Measurements from ENCODE around the gene TBCA. TPM values are rescaled to one million over a fixed set of nuclear protein-coding genes. Genes with fewer than 3 reads are reported as not detected.

The TBCA gene
- total and polyA plus RNA-seq, 2 donors (not counting 3 experiments of a cell fraction or from before 2014, with no cell fraction given) = 48.2 to 206 TPM

DNA sequence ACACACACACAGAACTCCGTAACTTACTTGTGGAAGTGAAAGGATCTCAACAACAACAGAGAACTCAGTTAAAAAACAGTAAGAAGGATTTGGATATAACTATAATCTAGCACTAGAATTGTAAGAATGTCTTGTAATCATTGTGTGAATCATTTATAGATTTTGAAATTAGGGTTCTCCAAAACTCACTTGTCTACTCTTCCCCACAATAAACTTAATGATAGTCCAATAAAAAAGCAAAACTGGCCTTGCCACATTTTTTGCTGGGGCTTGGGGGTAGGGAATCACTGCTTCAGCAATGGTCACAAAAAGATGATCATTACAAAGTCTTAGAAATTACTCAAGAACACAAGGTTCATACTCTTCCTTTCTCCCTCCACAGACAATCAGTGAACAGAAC is 8.8 kb downstream of the TBCA start:
- no peak overlapping the region for H3K4me2 ChIP-seq (ENCODE audit: insufficient read depth, low read length)
- H4K20me1 ChIP-seq (replicated peaks; ENCODE audit: control insufficient read depth, extremely low read depth, insufficient read depth, low read length) = peaks cover 15% of the 10 kb centered on the region
- no TSS peak for BruUV-seq (replicated peaks)
- H3K27me3 ChIP-seq (ENCODE audit: control insufficient read depth in 2 of 2, insufficient read depth in 2 of 2, low read length in 2 of 2) = no peaks in the 10 kb centered on the region
- H3K36me3 ChIP-seq (ENCODE audit: control insufficient read depth in 2 of 2, extremely low read depth in 1 of 2, insufficient read depth in 2 of 2, low read length in 2 of 2) = no peaks in the 10 kb centered on the region
- CTCF ChIA-PET = no interaction called here
- H3K4me3 ChIP-seq (replicated peaks in 1 of 3; ENCODE audit: insufficient read depth in 1 of 3, low read depth in 1 of 3, low read length in 3 of 3) = no peak overlapping the region
- H3K9me3 ChIP-seq (replicated peaks; ENCODE audit: control insufficient read depth, insufficient read depth, low read length) = no peaks in the 10 kb centered on the region
- H3K9me1 ChIP-seq (replicated peaks; ENCODE audit: control insufficient read depth, extremely low read depth, insufficient read depth, low read length) = no peaks in the 10 kb centered on the region
- POLR2A ChIA-PET = no interaction called here
- H3K9ac ChIP-seq (replicated peaks; ENCODE audit: extremely low read depth, insufficient read depth, low read length) = no peak overlapping the region
- H3K27ac ChIP-seq (ENCODE audit: insufficient read depth, low read depth, low read length) = no peak overlapping the region
- peaks cover 89% of the 10 kb centered on the region for H3K79me2 ChIP-seq (ENCODE audit: control insufficient read depth, insufficient read depth, low read length)
- no peaks in the 10 kb centered on the region for H3K4me1 ChIP-seq (ENCODE audit: control insufficient read depth, extremely low read depth, insufficient read depth, low read length)
- dilution Hi-C loops (cut with MboI; ENCODE audit: extremely low pct_ligation_motif_present, low sequenced_read_pairs) = no loop called here
- FAIRE-seq (no peak), DNase-seq (ENCODE audit: low read depth, low spot score) (no peak)
- H2AFZ ChIP-seq (ENCODE audit: low read depth, low read length) = no peak overlapping the region
- TF ChIP-seq MYC (IDR thresholded peaks at IDR 0.05; ENCODE audit: low read depth, low read length) (no peak), GATA2 (IDR thresholded peaks at IDR 0.05; ENCODE audit: insufficient read depth, insufficient read length, low read depth, low read length) (no peak), POLR2A (IDR thresholded peaks at IDR 0.05; ENCODE audit: low read depth, low read length) (no peak), EZH2 (IDR thresholded peaks at IDR 0.05; ENCODE audit: borderline replicate concordance, low read depth, low read length, severe bottlenecking) (no peak), POLR2AphosphoS5 (IDR thresholded peaks at IDR 0.05; ENCODE audit: insufficient read depth, low read depth, low read length) (no peak), CTCF (IDR thresholded peaks at IDR 0.05; ENCODE audit: extremely low read depth in 1 of 2, insufficient read depth in 1 of 2, low read depth in 1 of 2, low read length in 2 of 2) (no peak), JUN (IDR thresholded peaks at IDR 0.05; ENCODE audit: borderline replicate concordance, insufficient read depth, insufficient read length, low read depth) (no peak), MAX (IDR thresholded peaks at IDR 0.05; ENCODE audit: insufficient read depth, insufficient read length) (no peak), FOS (IDR thresholded peaks at IDR 0.05; ENCODE audit: borderline replicate concordance, insufficient read depth, low read length) (no peak)
- intact Hi-C loops (cut with micrococcal nuclease) = no loop called here

Measured in endothelial cell of umbilical vein (primary cell).